GM19099 (cell line): ENCODE results near the gene ANKK1.

Source experiments
- POLR2A ChIP-seq: IDR thresholded peaks from 3 replicates; pipeline ENCODE4 v1.6.1; 2011; ENCODE audit warnings: low read depth; ENCODE audit not compliant: insufficient read length; ENCODE audit errors: extremely low read depth

Gene ANKK1

GRCh38 chr11:113387605-113388211 lies at the start of gene ANKK1:
TSS of gene ANKK1 (plus strand) at chr11:113387779. CDS start at chr11:113387885, 106 bp downstream.
- no peak for TF ChIP-seq POLR2A

GRCh38 chr11:113338730-113339129 lies 48.8 kb upstream of the ANKK1 start:
- TF ChIP-seq POLR2A, result no peak

- TF ChIP-seq POLR2A, result no peak
Observed at GRCh38 chr11:113339929-113340589, 47.5 kb upstream of the ANKK1 start.

- no peak for TF ChIP-seq POLR2A
Observed at GRCh38 chr11:113341388-113342165, 46.0 kb upstream of the ANKK1 start.

- TF ChIP-seq POLR2A, result no peak
Observed at GRCh38 chr11:113345978-113346377, 41.6 kb upstream of the ANKK1 start.

GRCh38 chr11:113349528-113349927 lies 38.1 kb upstream of the ANKK1 start:
- TF ChIP-seq POLR2A, result no peak

DNA sequence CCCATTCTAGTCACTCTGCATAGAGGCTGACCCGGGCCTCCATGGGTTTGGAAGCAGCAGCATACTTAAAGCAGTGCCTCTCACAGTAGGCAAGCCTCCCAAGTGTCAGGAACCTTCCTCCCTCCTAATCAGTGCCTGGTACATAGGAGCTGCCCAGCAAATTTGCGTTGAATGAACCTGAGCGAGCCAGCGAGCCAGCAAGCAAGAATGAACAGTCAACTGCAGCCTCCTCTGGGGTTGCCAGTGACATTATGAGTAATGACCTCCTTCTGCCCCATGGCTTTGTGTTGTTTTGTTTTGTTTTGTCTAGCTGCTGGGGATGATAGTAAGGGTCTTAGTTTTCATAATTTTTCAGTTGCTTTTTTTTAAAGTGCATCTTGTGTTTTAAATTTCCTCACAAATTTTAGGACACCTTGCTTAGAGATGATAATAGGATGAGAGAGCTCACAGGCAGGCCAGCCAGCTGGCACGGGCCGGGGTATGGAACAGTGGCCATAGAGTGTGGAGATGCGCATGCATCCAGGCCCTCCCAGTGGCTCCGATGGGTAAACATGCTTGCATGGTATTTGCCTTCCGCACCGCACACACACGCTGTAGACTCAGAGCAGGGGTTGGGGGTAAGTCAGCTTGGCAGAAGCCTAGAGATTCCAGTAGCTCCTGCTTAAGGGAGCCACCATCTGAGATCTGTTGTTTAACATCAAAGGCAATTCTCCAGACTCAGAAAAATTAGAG lies 37.1 kb upstream of the ANKK1 start:
- no peak for TF ChIP-seq POLR2A

DNA sequence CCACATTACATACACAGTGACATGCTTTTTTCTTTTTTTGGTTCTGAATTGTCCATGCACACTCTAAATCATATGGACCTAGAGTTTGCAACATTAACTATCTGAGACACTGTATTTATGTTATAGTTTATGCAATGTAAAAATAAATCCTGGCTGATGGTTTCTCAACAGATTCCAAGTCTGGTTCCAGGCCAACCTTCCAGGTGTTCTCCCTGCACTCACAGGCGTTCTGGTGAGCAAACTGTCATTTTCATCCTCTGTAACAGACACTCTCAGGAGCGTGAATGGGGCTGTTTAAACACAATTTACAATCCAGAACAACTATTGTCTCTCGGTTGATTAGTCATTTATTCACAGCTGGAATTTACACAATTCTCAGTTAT lies 36.5 kb upstream of the ANKK1 start:
- no peak for TF ChIP-seq POLR2A

- TF ChIP-seq POLR2A, result no peak
Observed at GRCh38 chr11:113351480-113351879, 36.1 kb upstream of the ANKK1 start.

GRCh38 chr11:113356203-113356602 lies 31.4 kb upstream of the ANKK1 start:
- no peak for TF ChIP-seq POLR2A

DNA sequence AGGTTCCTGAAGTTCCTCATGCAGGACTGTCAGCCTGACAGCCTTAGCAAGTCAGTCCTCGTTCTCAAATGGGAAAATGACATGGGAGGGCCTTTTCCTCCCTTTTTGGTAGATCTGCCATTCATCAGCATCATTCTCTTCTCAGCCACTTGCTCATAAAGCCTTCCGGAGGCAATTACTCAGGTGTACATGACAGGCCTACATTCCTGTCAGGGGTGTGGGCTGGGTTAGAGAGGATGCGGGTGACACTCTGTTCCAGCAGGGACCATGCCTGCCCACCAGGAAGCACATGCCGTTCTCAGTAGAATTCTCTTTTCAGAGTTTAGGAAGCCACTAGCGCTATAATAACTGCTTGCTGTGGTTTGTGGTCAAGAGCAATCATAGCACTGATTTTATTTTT lies 24.2 kb upstream of the ANKK1 start:
- TF ChIP-seq POLR2A, result no peak

GRCh38 chr11:113363996-113364641 lies 23.5 kb upstream of the ANKK1 start:
- no peak for TF ChIP-seq POLR2A

DNA sequence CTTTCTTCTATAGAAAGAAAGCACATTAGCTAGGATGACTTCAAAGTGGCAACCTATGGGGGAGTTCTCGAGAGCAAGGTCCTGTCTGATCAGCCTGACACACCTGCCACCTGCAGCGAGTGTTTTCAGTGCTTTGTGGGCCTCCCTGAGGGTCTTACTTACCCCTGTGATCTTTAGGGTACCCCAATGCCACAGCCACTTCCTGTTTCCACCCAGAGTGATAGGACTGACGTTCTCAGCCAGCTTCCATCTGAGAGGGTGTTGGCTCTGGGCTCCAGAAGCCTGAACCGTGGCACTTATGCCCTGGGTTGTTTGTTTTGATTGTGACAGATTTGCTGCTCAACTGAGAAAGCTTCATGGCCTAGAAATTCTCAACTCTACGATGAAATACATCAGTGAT lies 21.7 kb upstream of the ANKK1 start:
- no peak for TF ChIP-seq POLR2A

DNA sequence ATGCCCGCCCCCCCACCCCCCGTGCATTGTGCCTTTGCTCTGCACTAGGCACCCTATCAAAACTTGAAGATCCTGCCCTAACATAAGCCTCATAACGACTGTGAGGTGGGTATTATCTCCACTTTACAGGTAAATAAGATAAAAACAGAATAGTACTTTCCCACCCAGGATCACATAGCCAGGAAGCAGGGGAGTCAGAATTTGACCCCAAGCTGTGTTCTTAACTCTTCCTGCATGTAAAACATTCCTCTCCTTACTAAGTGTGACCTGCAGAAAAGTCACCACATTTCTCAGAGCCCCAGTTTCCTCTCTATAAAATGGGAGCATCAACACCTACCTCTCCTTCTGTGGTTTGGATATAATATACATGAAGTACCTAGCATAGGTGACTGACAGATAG lies 18.2 kb upstream of the ANKK1 start:
- no peak for TF ChIP-seq POLR2A

DNA sequence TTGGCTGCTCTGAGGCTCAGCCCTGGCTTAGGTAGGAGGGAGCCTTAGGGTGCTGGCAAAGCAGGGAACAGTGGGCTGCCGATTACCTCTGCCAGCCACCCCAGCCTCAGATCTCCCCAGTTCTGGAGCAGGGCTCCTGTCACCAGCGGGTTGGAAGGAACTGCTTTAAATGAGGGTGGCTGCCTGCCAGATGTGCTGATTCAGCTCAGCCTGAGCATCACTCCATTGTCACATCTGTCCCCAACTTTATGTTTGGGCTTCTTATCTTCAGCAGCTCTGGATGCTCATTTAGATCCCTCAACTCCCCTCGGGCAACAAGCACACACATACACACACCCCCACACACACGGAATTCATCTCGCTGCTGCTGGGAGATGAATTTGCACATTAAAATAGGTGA lies 16.9 kb upstream of the ANKK1 start:
- no peak for TF ChIP-seq POLR2A
